HepG2 (cell line): Measurements from ENCODE around the gene CUL4A. TPM values are rescaled to one million over a fixed set of nuclear protein-coding genes. Genes with fewer than 3 reads are reported as not detected.
A peak's percentile ranks its signal among the peaks of the same experiment; 100 is the strongest.

Source experiments
- ATAC-seq: fragments of 200-7000 bp; cut with Tn5 transposase; 3 replicates; pipeline ENCODE4 v1.9.1; 2020; ENCODE audit warnings: mild to moderate bottlenecking, moderate library complexity
- BruUV-seq: library from RNA; stranded (reverse); fragments of 400-500 nt; replicated peaks from 2 replicates; lab custom pipeline; 2021; lab: Mats Ljungman, UMichigan
- CTCF ChIA-PET: fragments of 300-600 bp; formaldehyde crosslinking; extraction: SDS; loops from one replicate; lab custom pipeline; 2021; ENCODE audit warnings: low total read pairs, inconsistent platforms, low intra/inter-chr PET ratio; lab: Yijun Ruan, JAX
- POLR2A ChIA-PET: fragments of 350-600 bp; sonication (Branson Sonifier 250); formaldehyde crosslinking; loops from one replicate; lab custom pipeline; 2020; ENCODE audit warnings: antibody characterized with exemption, inconsistent platforms; lab: Yijun Ruan, JAX
- DNase-seq: peaks from one replicate; pipeline ENCODE4 v3.0.0-alpha.2; 2015; ENCODE audit warnings: low spot score
- FAIRE-seq: peaks from 3 replicates; lab custom pipeline; 2011; peaks lifted over from hg19 to GRCh38; lab: Jason Lieb, UNC
- H2AFZ ChIP-seq: one replicate; pipeline ENCODE4 v1.6.1; 2011; ENCODE audit warnings: low read length, inconsistent platforms
- H3K27ac ChIP-seq: fragments of 300-600 bp; 3 replicates; pipeline ENCODE4 v1.8.0; 2011; ENCODE audit warnings: mixed run types, mild to moderate bottlenecking, mixed read lengths, low read length, inconsistent platforms; ENCODE audit not compliant: insufficient read depth; ENCODE audit errors: extremely low read length
- H3K27me3 ChIP-seq, 2 experiments: fragments of 200-600 bp in 1 of 2; 2 replicates in 1 of 2; 3 replicates in 1 of 2; pipeline versions ENCODE4 v1.6.0 to v1.8.0; 2011; ENCODE audit warnings: low read length in 2 of 2, mild to moderate bottlenecking in 2 of 2, moderate library complexity in 2 of 2, inconsistent platforms in 1 of 2; ENCODE audit not compliant: insufficient read depth in 2 of 2, control insufficient read depth in 1 of 2
- H3K36me3 ChIP-seq, 2 experiments: fragments of 200-600 bp in 1 of 2; replicated peaks in 1 of 2; 2 replicates in 1 of 2; 3 replicates in 1 of 2; pipeline versions ENCODE4 v1.5.1 to v1.8.0; 2011; ENCODE audit warnings: low read length in 2 of 2, inconsistent platforms in 1 of 2; ENCODE audit not compliant: insufficient read depth in 2 of 2, control insufficient read depth in 1 of 2
- H3K4me1 ChIP-seq: 2 replicates; pipeline ENCODE4 v1.5.1; 2012; ENCODE audit warnings: low read length, inconsistent platforms; ENCODE audit not compliant: insufficient read depth
- H3K4me2 ChIP-seq: 2 replicates; pipeline ENCODE4 v1.6.0; 2011; ENCODE audit warnings: low read depth, low read length, inconsistent platforms
- H3K4me3 ChIP-seq, 3 experiments: fragments of 200-600 bp in 1 of 3; sonication (generic), shearing (Covaris generic) in 1 of 3; replicated peaks in 1 of 3; 2 replicates each; pipeline ENCODE4 v1.5.1; 2011 to 2016; ENCODE audit warnings: low read length in 3 of 3, inconsistent platforms in 2 of 3, low read depth in 2 of 3, mild to moderate bottlenecking in 2 of 3, control low read depth in 1 of 3, mixed read lengths in 1 of 3; ENCODE audit not compliant: insufficient read depth in 1 of 3
- H3K79me2 ChIP-seq: one replicate; pipeline ENCODE4 v1.6.1; 2011; ENCODE audit warnings: low read length, inconsistent platforms; ENCODE audit not compliant: insufficient read depth
- H3K9ac ChIP-seq: 2 replicates; pipeline ENCODE4 v1.6.0; 2011; ENCODE audit warnings: mild to moderate bottlenecking, low read depth, low read length, inconsistent platforms; ENCODE audit not compliant: insufficient read depth
- H3K9me3 ChIP-seq: 2 replicates; pipeline ENCODE4 v1.5.1; 2012; ENCODE audit warnings: mild to moderate bottlenecking, low read length
- H4K20me1 ChIP-seq: 2 replicates; pipeline ENCODE4 v1.6.0; 2011; ENCODE audit warnings: inconsistent platforms, mild to moderate bottlenecking, low read length, moderate library complexity; ENCODE audit not compliant: insufficient read depth
- AGO2 ChIP-seq: fragments of 200-400 bp; formaldehyde crosslinking; optimal IDR thresholded peaks from 2 replicates; pipeline ENCODE3; 2017; ENCODE audit warnings: mild to moderate bottlenecking, low read depth, low read length, moderate library complexity
- RBM22 ChIP-seq: fragments of 200-400 bp; formaldehyde crosslinking; optimal IDR thresholded peaks from 2 replicates; pipeline ENCODE3; 2017; ENCODE audit warnings: mild to moderate bottlenecking, low read length, moderate library complexity
- ZNF749 ChIP-seq: sonication (generic); formaldehyde crosslinking; IDR thresholded peaks from 2 replicates; pipeline ENCODE4 v1.8.0; 2022; ENCODE audit warnings: mild to moderate bottlenecking, missing genetic modification reagents, moderate library complexity, borderline replicate concordance
- ZNF790 ChIP-seq: sonication (generic); formaldehyde crosslinking; IDR thresholded peaks from 2 replicates; pipeline ENCODE4 v1.8.0; 2022; ENCODE audit warnings: missing genetic modification reagents, mild to moderate bottlenecking, borderline replicate concordance
- WGBS: methylation state at CpG from one replicate; pipeline ENCODE4 v1.1.6; 2017; ENCODE audit warnings: low lambda C conversion rate; 5-methylcytosine and 5-hydroxymethylcytosine counted together
- in situ Hi-C: cut with HindIII; loops from 2 replicates; pipeline ENCODE4 v1.10.0; 2017; ENCODE audit warnings: low pct_unique_long_range_greater_than_20kb; ENCODE audit not compliant: extremely low pct_ligation_motif_present
- intact Hi-C: fragments of 100-400 bp; cut with micrococcal nuclease; formaldehyde crosslinking; loops from one replicate; pipeline ENCODE4 v1.10.0; 2022; ENCODE audit not compliant: unreplicated experiment
- polyA plus RNA-seq, 8 experiments: library from polyadenylated mRNA; depleted of rRNA in 3 of 8; stranded (reverse) in 7 of 8; unstranded in 1 of 8; fragments of >200 nt; fragmentation: Illumina TruSeq in 4 of 8; extraction: Trizol in 4 of 8; gene quantifications; 2 replicates each; pipeline versions ENCODE4 v1.2.1 to v1.2.3, GENCODE V29; 2011 to 2016; ENCODE audit warnings: low read depth in 4 of 8, missing spikeins in 1 of 8, mixed read lengths in 1 of 8; ENCODE audit not compliant: insufficient read depth in 1 of 8
- total RNA-seq, 5 experiments: library from RNA; depleted of rRNA; stranded (reverse); fragments of >200 nt; fragmentation: Illumina TruSeq; extraction: Trizol; gene quantifications; 2 replicates each; pipeline ENCODE4 v1.2.3, GENCODE V29; 2016; ENCODE audit warnings: low read depth in 1 of 5

The CUL4A gene
- total and polyA plus RNA-seq, 2 of the 13 experiments (the other 11 are each of a cell fraction or from before 2014, with no cell fraction given): 51.2 to 75.3 TPM

- no peaks in the 10 kb centered on the region for H3K27me3 ChIP-seq
- FAIRE-seq: no peak
- in situ Hi-C loops (no loop called here), intact Hi-C loops (no loop called here)
- H3K4me1 ChIP-seq: peaks cover 13% of the 10 kb centered on the region
- H3K4me2 ChIP-seq: no peak overlapping the region
- H3K4me3 ChIP-seq: no peak overlapping the region
- no peaks in the 10 kb centered on the region for H4K20me1 ChIP-seq
- H3K79me2 ChIP-seq: no peaks in the 10 kb centered on the region
- ChIA-PET CTCF (no interaction called here), POLR2A (no interaction called here)
- DNase-seq: no peak
- no peak overlapping the region for H3K9ac ChIP-seq
- no peak for ATAC-seq
- no peak for TF ChIP-seq RBM22
- TF ChIP-seq ZNF790 (CRISPR knock-in tag): no peak
- H3K9me3 ChIP-seq: no peaks in the 10 kb centered on the region
- 76% methylated on average over 5 of the region's 5 CpGs for WGBS
- H3K27ac ChIP-seq: no peak overlapping the region
- BruUV-seq: no TSS peak
- H2AFZ ChIP-seq: no peak overlapping the region
- H3K36me3 ChIP-seq: peaks cover 21 to 76% of the 10 kb centered on the region in 2 experiments
Observed at GRCh38 chr13:113176280-113176679, 33.1 kb upstream of the CUL4A start.

GRCh38 chr13:113176822-113177221, 32.6 kb upstream of the CUL4A start:
- no peak overlapping the region for H3K4me3 ChIP-seq
- H3K4me1 ChIP-seq: peaks cover 7% of the 10 kb centered on the region; the same call in 1 of the 2 replicates
- ChIA-PET CTCF (no interaction called here), POLR2A (no interaction called here)
- TF ChIP-seq AGO2 (peak; percentile 6), ZNF749 (CRISPR knock-in tag) (no peak)
- no peak overlapping the region for H3K9ac ChIP-seq
- no peaks in the 10 kb centered on the region for H3K27me3 ChIP-seq
- peaks cover 23 to 76% of the 10 kb centered on the region in 2 experiments for H3K36me3 ChIP-seq
- no peaks in the 10 kb centered on the region for H3K9me3 ChIP-seq
- no peak overlapping the region for H3K27ac ChIP-seq
- in situ Hi-C loops: no loop called here
- H3K4me2 ChIP-seq: no peak overlapping the region
- FAIRE-seq (no peak), DNase-seq (no peak), ATAC-seq (no peak)
- no peak overlapping the region for H2AFZ ChIP-seq
- no peaks in the 10 kb centered on the region for H4K20me1 ChIP-seq
- no peaks in the 10 kb centered on the region for H3K79me2 ChIP-seq
- 95% methylated on average over 14 of the region's 14 CpGs for WGBS
- BruUV-seq: no TSS peak
- intact Hi-C loops: no loop called here
